GM19397 (cell line): ENCODE data around the gene FAM13B.
A peak's percentile ranks its signal among the peaks of the same experiment; 100 is the strongest.
"Not testable (repeated sequence)": the region's sequence is repeated elsewhere in the genome, so short reads cannot be mapped to it uniquely, and the experiment has no call there.

Source experiments
- ATAC-seq: cut with Tn5 transposase; IDR thresholded peaks from one replicate; pipeline ENCODE4 v1.9.1; 2021; ENCODE audit warnings: mild to moderate bottlenecking, moderate library complexity; ENCODE audit not compliant: unreplicated experiment

Gene FAM13B

DNA sequence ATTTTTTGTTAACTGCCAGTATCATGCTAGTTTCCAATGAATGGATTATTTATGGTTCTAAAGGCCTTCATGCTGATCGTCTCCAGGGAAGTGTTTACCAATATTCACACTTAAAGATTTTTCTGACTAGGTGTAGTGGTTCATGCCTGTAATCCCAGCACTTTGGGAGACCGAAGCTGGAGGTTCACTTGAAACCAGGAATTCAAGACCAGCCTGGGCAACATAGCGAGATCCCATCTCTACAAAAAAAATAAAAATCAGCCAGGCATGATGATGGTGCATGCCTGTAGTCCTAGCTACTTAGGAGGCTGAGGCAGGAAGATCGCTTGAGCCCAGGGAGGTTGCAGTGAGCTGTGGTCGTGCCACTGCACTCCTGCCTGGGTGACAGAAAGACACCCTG, 43.5 kb downstream of the FAM13B start:
- no peak for ATAC-seq

DNA sequence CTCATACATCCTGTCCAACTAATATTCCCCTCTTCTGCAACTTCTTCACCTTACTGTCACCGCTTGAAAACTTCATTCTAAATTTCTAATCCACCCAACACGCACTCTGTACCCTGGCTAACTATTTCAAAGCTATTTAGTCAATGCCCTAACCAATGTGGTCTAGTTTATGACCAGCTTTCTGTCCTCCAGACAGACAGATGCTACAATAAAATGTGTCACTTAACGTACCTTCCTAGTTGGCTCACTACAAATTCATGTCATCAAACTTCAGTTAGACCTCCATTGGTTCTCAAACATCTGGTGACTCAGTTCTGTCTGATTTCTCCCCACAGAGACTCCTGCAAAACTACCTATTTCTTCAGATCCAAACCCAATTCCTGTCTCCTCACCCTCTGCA, 57.7 kb downstream of the FAM13B start:
- no peak for ATAC-seq

DNA sequence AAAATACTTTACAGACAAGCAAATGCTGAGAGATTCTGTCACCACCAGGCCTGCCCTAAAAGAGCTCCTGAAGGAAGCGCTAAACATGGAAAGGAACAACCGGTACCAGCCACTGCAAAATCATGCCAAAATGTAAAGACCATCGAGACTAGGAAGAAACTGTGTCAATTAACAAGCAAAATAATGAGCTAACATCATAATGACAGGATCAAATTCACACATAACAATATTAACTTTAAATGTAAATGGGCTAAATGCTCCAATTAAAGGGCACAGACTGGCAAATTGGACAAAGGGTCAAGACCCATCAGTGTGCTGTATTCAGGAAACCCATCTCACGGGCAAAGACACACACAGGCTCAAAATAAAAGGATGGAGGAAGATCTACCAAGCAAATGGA, 62.5 kb downstream of the FAM13B start:
- not testable (repeated sequence) for ATAC-seq

DNA sequence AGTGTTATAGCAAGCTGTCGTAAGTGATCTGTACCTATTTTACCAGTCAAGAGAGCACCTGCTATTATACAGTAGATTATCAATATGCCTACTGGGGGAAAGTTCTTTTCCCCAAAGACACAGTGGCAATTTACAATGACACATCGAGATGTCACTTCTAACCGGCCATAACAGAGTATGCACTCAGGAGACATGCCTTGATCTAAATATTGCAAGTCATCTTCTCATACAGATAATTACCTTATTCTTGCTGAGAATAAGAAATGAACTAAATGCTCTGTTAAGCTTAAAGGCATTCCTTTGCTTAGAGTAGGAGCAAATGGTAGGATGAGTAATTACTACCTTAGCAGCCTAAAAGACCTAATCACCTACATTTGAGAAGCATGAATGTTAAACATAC, 72.1 kb downstream of the FAM13B start:
- no peak for ATAC-seq

DNA sequence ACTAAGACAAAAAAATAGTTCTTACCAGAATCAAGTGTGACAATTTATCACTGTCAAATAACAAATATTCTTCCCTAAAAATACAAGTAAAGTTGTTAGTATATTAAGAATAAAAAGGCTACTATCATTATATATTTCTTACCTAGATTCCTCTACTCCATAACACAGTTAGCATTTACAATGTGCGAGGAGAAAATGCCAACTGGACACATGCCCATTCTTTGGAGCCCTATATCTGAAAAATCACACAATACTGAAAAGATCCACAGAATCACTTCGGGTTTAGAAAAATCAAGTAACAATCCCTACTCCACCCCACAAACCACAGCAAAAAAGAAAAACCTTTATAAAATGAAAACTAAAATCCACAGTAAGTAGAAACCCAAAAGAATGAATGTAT, 72.7 kb downstream of the FAM13B start:
- ATAC-seq, result no peak

DNA sequence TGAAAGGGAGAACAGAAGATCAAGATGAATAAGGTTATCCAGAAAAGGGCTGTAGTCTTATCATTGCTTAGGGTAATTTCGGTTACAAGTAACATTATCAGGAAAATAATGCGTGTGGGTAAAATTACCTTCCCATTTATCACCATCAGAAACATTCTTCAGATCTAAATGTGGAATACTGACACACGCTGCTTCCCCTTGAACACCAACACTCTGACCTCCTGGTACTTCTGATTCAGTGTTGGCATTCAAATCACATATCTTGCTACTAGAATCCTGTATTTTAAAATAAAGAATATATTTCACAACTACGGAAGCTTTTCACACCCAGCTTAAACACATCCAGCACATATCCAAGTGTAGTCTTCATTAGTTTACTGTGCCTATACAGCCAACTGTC, 73.4 kb downstream of the FAM13B start:
- ATAC-seq, result no peak

DNA sequence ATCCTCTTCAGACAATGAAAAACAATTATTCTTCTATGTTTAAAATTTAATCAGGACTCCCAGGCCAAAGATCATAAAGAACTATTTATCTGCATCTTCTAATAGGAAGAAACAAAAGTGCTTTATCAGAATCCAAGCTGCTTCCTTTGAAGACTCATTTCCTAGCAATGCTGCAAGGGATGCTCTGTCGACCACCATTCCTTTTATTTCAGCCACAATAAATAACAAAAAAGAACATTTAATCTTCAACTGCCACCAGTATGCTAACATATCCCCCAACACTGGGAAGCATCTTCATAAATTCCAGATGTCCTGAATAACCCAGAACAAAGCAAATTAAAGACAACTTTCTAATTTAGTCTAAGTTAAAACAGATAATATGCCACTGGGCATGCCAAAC, 74.9 kb downstream of the FAM13B start:
- no peak for ATAC-seq

DNA sequence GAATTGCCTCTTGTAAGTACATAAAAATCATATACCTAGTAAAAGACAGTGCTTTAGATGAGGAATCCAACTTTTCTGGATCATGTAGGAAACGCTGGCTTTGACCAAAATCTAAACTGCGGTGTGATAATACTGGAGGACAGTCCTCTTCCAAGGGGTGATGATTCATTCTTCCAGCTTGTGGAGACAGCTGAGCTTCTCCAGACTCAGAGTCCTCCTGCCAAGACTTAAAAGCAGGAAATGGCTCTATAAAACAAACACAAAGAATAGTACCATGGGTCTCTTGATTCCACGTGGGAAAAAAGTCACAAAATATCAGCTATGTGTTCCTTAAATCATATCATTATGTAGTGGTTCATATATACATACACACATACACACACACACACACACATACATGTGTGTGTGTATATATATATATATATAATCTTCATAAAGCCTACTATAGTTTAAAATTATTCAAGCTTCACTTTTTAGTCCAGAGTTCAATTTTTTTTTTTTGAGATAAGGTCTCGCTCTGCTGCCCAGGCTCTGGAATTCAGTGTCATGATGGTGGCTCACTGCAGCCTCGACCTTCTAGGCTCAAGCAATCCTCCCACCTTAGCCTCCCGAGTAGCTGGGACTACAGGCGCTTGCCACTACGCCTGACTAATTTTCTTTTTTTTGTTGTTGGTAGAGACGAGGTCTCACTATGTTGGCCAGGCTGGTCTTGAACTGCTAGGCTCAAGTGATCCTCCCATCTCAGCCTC, 78.6 kb downstream of the FAM13B start:
- no peak for ATAC-seq

DNA sequence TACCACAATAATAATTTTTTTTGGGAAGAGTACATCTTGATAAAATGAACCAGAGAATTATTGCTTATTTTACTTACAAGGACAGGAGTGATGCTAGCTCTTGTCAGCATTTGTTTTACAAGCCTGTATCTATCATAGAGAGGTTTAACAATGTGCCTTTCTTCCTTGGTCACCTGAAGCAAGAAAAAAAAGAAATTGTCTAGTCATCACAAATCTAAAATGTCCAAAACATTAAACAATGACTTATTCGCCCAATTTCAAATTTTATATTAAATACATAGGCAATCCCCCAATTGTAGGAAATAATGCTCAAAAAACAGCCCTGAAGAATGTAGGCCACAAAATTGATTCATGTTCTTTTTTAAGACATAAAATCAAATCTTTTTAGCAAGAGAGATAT, 87.1 kb downstream of the FAM13B start:
- ATAC-seq, result no peak

DNA sequence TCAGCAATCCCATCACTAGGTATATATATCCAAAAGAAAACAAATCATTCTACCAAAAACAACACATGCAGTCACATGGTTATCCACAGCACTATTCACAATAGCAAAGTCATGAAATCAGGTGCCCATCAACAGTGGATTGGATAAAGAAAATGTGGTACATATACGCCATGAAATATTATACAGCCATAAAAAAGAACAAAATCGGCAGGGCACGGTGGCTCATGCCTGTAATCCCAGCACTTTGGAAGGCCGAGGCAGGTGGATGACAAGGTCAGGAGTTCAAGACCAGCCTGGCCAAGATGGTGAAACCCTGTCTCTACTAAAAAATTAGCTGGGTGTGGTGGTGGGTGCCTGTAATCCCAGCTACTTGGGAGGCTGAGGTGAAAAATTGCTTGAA, 88.6 kb downstream of the FAM13B start:
- not testable (repeated sequence) for ATAC-seq

DNA sequence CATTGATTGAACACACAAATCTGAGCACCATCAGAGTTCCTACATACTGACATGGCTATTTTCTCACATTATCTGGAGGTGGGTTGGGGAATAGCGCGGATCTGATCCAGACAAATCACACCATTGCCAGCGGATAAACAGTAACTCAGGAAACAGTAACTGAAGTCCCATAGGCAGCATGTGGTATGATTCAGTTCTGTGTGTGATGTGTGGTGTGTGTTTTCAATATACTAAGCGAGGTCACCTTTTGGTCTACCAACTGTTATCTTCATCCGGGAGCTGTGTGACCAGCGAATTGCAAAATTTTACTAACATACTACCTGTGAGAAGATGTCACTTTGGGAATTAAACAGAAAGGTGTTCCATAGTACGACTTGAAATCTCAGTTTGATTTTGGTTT, 93.5 kb downstream of the FAM13B start:
- ATAC-seq, result no peak

DNA sequence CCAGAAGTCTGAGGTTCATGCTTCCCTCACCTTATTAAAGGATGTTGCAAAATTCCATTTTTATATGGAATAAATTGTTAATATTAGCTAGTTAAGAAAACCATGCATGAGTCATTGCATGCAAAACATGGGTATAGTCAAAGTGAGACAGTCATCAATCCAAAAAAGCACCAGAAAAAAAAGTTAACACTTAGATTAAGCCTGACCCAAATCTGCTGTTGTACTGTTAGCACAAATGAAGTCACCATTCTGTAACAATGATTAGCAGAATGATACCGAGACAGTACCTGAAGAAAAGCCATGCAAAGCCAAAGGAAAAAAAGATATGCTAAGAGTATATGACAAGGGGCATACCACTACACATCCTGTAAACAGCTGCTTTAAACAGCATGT, 94.1 kb downstream of the FAM13B start:
- ATAC-seq, result no peak

DNA sequence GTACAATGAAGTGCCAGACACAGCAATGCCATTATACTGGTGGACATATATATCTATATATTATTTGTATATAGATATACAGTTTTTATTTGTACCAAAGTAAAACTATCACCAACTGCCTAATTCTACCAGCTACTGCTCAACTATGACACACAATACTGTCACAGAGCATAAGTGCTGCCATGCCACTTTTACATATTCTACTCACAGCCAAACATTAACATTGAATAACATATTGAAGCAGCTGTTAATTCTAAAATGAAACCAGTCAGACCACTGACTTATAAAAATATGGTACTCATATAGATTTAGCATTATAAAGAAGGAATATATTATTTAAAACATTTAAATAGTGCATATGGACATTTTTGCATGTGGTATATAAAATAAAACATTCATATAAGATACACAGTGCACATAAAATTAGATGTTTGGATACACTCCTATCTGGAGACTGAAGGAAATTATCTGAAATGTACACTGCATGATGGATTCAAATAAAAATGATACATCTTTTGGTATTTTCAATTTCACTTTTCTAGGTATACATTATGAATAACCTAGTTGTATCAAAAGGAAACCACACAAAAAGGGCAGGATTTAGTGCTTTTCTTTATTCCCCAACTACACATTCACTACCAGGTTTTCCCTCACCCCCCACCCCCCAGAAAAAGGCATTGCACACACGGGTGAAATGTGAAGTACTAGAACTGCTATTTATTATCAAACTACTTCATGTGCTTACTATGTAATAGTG, 94.7 kb downstream of the FAM13B start:
- no peak for ATAC-seq

DNA sequence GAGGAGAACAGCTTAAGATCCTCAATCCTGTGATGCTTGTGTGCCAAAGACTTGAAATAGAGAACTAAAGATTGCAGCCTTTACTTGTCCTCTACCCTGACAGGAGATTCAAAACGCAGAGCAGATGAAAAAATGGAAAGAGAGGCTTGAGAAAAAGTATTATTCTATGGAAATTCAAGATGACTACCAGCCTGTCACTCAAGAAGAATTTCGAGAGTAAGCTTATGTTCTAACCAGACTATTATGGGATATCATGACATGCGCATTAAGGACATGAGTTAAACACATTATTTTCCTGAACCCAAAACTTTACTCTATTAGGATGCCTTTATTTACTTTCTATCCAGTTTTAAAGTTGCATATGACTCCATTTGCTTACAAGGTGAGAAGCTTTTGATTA, 97.2 kb downstream of the FAM13B start:
- ATAC-seq, result no peak

DNA sequence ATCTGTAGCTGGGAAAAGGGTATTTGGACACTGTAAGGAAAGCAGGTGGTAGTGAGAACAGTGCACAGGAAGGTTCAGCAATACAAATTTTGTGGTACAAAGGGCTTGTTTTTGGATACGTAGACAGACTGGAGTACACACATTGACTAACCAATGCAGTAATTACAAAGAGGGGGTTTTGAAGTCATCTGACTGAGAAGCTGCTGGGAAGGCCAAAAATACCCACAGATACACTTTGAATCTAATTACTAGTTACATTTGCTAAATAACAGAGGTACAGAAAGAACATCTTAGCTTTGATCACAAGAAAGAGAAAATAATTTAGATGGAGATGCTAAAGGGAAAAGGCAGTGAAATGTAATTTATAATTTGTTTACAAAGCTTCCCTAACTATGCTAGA, 97.7 kb downstream of the FAM13B start:
- peak; percentile 48 for ATAC-seq

DNA sequence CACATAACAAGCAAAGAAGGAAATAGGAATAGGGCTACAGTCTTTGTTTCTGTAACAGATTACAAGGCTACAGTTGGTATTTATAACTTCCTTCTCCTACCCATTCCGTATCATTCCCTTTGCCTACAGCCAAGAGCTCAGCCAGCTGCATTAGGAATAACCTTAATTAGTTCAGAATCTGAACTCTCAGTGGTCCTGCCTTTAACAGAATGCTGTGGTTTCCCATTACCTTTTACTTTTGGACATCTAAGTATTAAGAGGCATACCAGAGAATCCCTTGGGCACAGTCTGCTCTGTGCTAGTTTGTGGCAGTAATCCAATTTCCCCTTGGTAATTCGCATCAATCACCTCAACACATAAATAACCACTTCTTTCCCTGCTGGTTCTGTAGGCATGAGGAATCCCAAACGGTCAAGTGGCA, 99.4 kb downstream of the FAM13B start:
- no peak for ATAC-seq

DNA sequence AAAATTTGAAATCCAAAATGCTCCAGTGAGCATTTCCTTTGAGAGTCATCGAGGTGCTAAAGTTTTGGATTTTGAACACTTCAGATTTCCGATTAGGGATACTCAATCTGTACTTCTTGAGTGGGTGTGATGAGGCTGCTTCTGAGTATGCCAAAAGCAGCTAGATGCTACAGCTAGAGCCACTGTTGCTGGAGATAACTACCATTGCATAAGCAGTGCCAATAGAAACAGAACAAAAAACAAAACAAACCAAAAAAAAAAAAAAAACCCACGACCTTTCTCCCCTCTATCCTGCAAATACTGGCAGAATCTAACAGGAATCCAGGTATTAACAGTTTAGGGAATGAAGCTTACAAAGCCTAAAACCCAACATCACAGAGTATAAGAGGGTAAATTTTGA, 100.1 kb downstream of the FAM13B start:
- ATAC-seq, result no peak

DNA sequence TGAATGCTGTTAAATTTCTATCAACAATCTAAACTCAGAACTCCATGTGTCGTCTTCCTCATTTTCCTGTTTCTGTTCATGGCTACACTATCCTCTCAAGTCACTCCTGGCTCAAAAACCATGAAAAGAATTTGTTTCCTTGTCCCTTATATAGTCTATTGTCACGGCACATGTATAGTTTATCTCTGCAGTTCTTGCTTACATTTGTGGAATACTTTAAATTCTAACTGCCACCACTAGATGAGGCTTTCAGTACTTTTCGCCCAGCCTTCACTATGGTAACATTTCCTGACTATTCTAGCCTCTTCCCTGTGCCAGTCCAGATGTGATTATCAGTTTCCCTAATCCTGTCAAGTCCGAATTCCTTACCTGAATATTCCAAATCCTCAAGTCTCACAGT, 109.0 kb downstream of the FAM13B start:
- no peak for ATAC-seq

DNA sequence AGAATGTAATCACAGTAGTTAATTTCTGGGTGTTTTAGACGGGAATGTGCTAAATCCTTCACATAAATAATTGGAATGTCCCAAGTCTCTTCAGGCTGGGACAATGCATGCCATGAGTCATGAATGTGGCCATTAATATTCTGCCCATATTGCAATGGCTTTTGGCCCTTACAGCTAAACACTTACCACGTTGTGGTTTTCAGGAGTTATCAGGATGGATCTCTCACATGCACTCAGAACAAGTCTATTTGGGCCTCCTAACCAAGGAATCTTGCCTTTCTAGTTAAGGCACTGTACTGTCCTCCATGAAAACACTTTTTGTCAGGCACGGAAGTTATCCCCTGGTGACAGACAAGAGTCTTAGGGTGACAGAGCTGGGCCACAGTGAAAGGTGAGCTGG, 110.9 kb downstream of the FAM13B start:
- ATAC-seq, result no peak

DNA sequence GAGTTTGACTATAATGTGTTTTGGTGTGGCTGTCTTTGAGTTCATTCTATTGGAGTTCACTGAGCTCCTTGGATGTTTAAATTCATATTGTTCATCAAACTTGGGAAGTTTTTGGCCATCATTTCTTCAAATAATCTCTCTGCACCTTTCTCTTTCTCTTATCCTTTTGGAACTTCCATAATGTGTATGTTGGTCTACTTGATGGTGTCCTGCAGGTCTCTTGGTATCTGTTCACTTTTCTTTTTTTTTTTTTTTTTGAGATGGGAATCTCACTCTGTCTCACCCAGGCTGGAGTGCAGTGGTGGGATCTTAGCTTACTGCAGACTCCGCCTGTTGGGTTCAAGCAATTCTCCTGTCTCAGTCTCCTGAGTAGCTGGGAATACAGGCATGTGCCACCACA, 116.0 kb downstream of the FAM13B start:
- ATAC-seq, result no peak

DNA sequence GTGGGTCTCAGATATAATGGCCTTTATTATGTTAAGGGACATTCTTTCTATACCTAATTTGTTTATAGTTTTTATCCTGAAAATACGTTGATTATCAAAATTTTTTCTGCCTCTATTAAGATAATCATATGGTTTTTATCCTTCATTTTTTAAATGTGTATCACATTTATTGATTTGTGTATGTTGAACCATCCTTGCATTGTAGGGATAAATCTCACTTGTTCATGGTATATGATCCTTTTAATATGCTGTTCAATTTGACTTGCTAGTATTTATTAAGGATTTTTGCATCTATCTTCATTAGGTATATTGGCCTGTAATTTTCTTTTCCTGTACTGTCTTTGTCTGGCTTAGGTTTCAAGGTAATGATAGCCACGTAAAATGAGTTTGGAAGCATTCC, 118.1 kb downstream of the FAM13B start:
- no peak for ATAC-seq

DNA sequence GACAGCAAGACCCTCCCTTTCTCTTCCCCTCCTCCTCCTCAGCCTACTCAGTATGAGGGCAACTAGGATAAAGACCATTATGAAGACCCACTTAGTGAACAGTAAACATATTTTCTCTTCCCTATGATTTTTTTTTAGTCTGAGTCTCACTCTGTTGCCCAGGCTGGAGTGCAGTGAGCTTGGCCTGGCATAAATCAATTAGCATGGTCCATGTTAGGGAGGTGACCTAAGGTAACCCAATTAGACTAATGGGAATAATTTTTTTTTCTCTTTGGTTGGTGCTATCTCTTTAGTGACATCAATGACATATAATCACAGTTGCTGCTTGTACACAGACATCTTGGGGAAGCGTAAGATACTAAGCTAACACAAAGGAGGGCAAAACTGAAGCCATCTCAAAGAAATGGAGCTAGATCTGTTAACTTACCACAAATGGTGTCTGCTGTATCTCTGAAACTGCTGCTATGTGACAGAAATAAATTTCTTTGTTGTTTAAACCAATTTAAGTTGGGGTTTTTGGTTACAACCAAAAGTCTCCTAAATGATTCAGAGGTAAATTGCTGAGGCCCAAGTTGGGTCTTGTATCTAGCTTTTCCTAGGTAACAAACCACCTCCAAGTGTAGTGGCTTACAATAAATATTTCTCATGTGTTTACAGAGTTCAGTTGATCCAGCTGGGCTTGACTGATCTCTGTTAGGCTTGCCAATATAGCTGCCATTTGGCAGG, 130.3 kb downstream of the FAM13B start:
- no peak for ATAC-seq
